Endothelial cell of umbilical vein (primary cell): ENCODE measurements around the gene DNTT. TPM values are rescaled to one million over a fixed set of nuclear protein-coding genes. Genes with fewer than 3 reads are reported as not detected.

Experiments
- BruUV-seq: library from RNA; stranded (reverse); fragments of 400-500 nt; replicated peaks from 2 replicates; lab custom pipeline; 2021; lab: Mats Ljungman, UMichigan
- CTCF ChIA-PET: fragments of 300-600, 350-600 bp; sonication (Branson Sonifier 250); formaldehyde crosslinking; loops from one replicate; lab custom pipeline; 2021; ENCODE audit warnings: antibody characterized with exemption, inconsistent platforms; lab: Charles Lee
- POLR2A ChIA-PET: fragments of 300-600, 350-600 bp; sonication (Branson Sonifier 250); formaldehyde crosslinking; loops from one replicate; lab custom pipeline; 2021; ENCODE audit warnings: antibody characterized with exemption, inconsistent platforms; lab: Charles Lee
- DNase-seq: peaks from one replicate; pipeline ENCODE4 v3.0.0-alpha.2; 2011; ENCODE audit warnings: low read depth, low spot score
- FAIRE-seq: peaks from 2 replicates; lab custom pipeline; 2011; peaks lifted over from hg19 to GRCh38; lab: Jason Lieb, UNC
- H2AFZ ChIP-seq: 2 replicates; pipeline ENCODE4 v1.6.0; 2012; ENCODE audit warnings: low read depth, low read length, control low read depth, inconsistent platforms
- H3K27ac ChIP-seq: 2 replicates; pipeline ENCODE4 v1.5.1; 2011; ENCODE audit warnings: low read depth, mild to moderate bottlenecking, control low read depth, low read length, moderate library complexity; ENCODE audit not compliant: insufficient read depth
- H3K27me3 ChIP-seq, 2 experiments: 2 replicates each; pipeline versions ENCODE4 v1.6.0 to v1.6.1; 2011; ENCODE audit warnings: low read length in 2 of 2, mixed read lengths in 1 of 2; ENCODE audit not compliant: control insufficient read depth in 2 of 2, insufficient read depth in 2 of 2
- H3K36me3 ChIP-seq, 2 experiments: 2 replicates in 1 of 2; 3 replicates in 1 of 2; pipeline ENCODE4 v1.5.1; 2011; ENCODE audit warnings: low read length in 2 of 2, mild to moderate bottlenecking in 1 of 2, moderate library complexity in 1 of 2; ENCODE audit not compliant: control insufficient read depth in 2 of 2, insufficient read depth in 2 of 2; ENCODE audit errors: extremely low read depth in 1 of 2
- H3K4me1 ChIP-seq: 3 replicates; pipeline ENCODE4 v1.5.1; 2011; ENCODE audit warnings: mild to moderate bottlenecking, low read length; ENCODE audit not compliant: control insufficient read depth, insufficient read depth; ENCODE audit errors: extremely low read depth
- H3K4me2 ChIP-seq: 2 replicates; pipeline ENCODE4 v1.6.1; 2011; ENCODE audit warnings: low read length, control low read depth, mixed read lengths; ENCODE audit not compliant: insufficient read depth
- H3K4me3 ChIP-seq, 3 experiments: fragments of 200-600 bp in 1 of 3; sonication (generic), shearing (Covaris generic) in 1 of 3; replicated peaks in 1 of 3; 2 replicates each; pipeline ENCODE4 v1.5.1; 2011 to 2016; ENCODE audit warnings: control low read depth in 3 of 3, low read length in 3 of 3, mild to moderate bottlenecking in 2 of 3, inconsistent platforms in 1 of 3, low read depth in 1 of 3, moderate library complexity in 1 of 3; ENCODE audit not compliant: insufficient read depth in 1 of 3
- H3K79me2 ChIP-seq: 2 replicates; pipeline ENCODE4 v1.6.0; 2012; ENCODE audit warnings: low read length, inconsistent platforms; ENCODE audit not compliant: control insufficient read depth, insufficient read depth
- H3K9ac ChIP-seq: replicated peaks from 2 replicates; pipeline ENCODE3; 2011; ENCODE audit warnings: low read length, control low read depth; ENCODE audit not compliant: insufficient read depth; ENCODE audit errors: extremely low read depth
- H3K9me1 ChIP-seq: replicated peaks from 3 replicates; pipeline ENCODE4 v1.6.0; 2011; ENCODE audit warnings: mild to moderate bottlenecking, low read length; ENCODE audit not compliant: control insufficient read depth, insufficient read depth; ENCODE audit errors: extremely low read depth
- H3K9me3 ChIP-seq: replicated peaks from 2 replicates; pipeline ENCODE4 v1.5.1; 2012; ENCODE audit warnings: low read length, inconsistent platforms; ENCODE audit not compliant: control insufficient read depth, insufficient read depth
- H4K20me1 ChIP-seq: replicated peaks from 2 replicates; pipeline ENCODE3; 2011; ENCODE audit warnings: mild to moderate bottlenecking, low read length; ENCODE audit not compliant: control insufficient read depth, insufficient read depth; ENCODE audit errors: extremely low read depth
- EZH2 ChIP-seq: IDR thresholded peaks from 2 replicates; pipeline ENCODE4 v1.6.1; 2012; ENCODE audit warnings: borderline replicate concordance, low read depth, mild to moderate bottlenecking, moderate library complexity, low read length, inconsistent platforms; ENCODE audit not compliant: severe bottlenecking
- FOS ChIP-seq: IDR thresholded peaks from 2 replicates; pipeline ENCODE4 v1.6.1; 2011; ENCODE audit warnings: mild to moderate bottlenecking, low read length, moderate library complexity, borderline replicate concordance; ENCODE audit not compliant: insufficient read depth
- GATA2 ChIP-seq: IDR thresholded peaks from 2 replicates; pipeline ENCODE4 v1.7.0; 2011; ENCODE audit warnings: low read depth, mild to moderate bottlenecking, moderate library complexity, mixed read lengths, low read length; ENCODE audit not compliant: insufficient read length, insufficient read depth
- JUN ChIP-seq: IDR thresholded peaks from 2 replicates; pipeline ENCODE4 v1.6.1; 2011; ENCODE audit warnings: borderline replicate concordance, low read depth; ENCODE audit not compliant: insufficient read length, insufficient read depth
- MYC ChIP-seq: IDR thresholded peaks from one replicate; pipeline ENCODE4 v1.6.1; 2011; ENCODE audit warnings: mild to moderate bottlenecking, low read depth, low read length
- POLR2A ChIP-seq: IDR thresholded peaks from 2 replicates; pipeline ENCODE4 v1.6.1; 2012; ENCODE audit warnings: low read depth, mild to moderate bottlenecking, control low read depth, low read length
- POLR2AphosphoS5 ChIP-seq: IDR thresholded peaks from 2 replicates; pipeline ENCODE4 v1.6.1; 2012; ENCODE audit warnings: low read depth, mild to moderate bottlenecking, control low read depth, low read length, moderate library complexity; ENCODE audit not compliant: insufficient read depth
- dilution Hi-C: fragments of 300-500 bp; cut with MboI; formaldehyde crosslinking; loops from one replicate; pipeline ENCODE4 v1.15.0; 2019; ENCODE audit warnings: low sequenced_read_pairs; ENCODE audit not compliant: extremely low pct_ligation_motif_present
- intact Hi-C: fragments of 100-400 bp; cut with micrococcal nuclease; formaldehyde crosslinking; loops from one replicate; pipeline ENCODE4 v1.10.0; 2022
- polyA plus RNA-seq, 4 experiments: library from polyadenylated mRNA; depleted of rRNA in 3 of 4; stranded (reverse) in 3 of 4; unstranded in 1 of 4; fragments of >200 nt; gene quantifications; 2 replicates each; pipeline versions ENCODE4 v1.2.1 to v1.2.3, GENCODE V29; 2011 to 2012; ENCODE audit warnings: missing spikeins in 1 of 4
- total RNA-seq: library from RNA; stranded (reverse); gene quantifications from 2 replicates; pipeline ENCODE4 v1.2.3, GENCODE V29; 2021
- TF ChIP-seq, protein P1 (sequence below), 2 donors: IDR thresholded peaks; 1 replicate in 1 of 2; 2 replicates in 1 of 2; pipeline ENCODE4 v1.5.1; 2011; ENCODE audit warnings: low read length in 2 of 2, mild to moderate bottlenecking in 2 of 2, moderate library complexity in 2 of 2, control low read depth in 1 of 2, inconsistent platforms in 1 of 2, low read depth in 1 of 2; ENCODE audit not compliant: insufficient read depth in 1 of 2; ENCODE audit errors: extremely low read depth in 1 of 2
- TF ChIP-seq, protein P2 (sequence below): IDR thresholded peaks from 2 replicates; pipeline ENCODE4 v1.6.1; 2011; ENCODE audit not compliant: insufficient read depth, insufficient read length

DNTT gene
- total and polyA plus RNA-seq, 2 donors (not counting 3 experiments of a cell fraction or from before 2014, with no cell fraction given), result not detected

DNA sequence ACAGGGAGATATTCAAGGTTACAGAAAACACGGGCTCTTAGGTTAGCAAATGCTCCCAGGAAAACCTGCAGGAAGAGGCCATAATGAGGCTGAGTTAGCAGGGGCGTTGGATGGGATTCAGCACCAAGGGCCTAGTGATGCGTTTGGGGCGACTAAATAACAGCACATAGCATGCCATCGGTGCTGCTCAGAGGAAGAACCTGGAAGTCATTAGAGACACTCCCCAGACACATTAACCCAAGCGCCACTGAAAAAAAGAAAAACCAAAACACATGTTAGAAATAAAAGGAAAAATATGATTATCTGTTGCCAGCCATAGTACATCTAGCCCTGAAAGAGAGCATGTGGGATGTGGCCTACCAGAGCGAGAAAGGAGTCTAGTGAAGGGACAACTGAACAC lies 83.4 kb downstream of the DNTT start:
- no peak overlapping the region for H3K27ac ChIP-seq
- no peak overlapping the region for H3K4me2 ChIP-seq
- intact Hi-C loops, result no loop called here

More for the DNA sequence above, 83.4 kb downstream of the DNTT start:
- DNase-seq (no peak), FAIRE-seq (no peak)
- ChIA-PET CTCF (interaction anchor here (1.3 kb wide), 1 partner anchor 13 kb away, joined by 4 read pairs; no protein-coding TSS in a partner anchor), POLR2A (no interaction called here)
- BruUV-seq, result no TSS peak
- no peaks in the 10 kb centered on the region for H3K9me1 ChIP-seq
- dilution Hi-C loops, result no loop called here
- no peaks in the 10 kb centered on the region for H3K4me1 ChIP-seq
- no peaks in the 10 kb centered on the region for H3K9me3 ChIP-seq
- H3K4me3 ChIP-seq, result no peak overlapping the region
- H3K79me2 ChIP-seq, result no peaks in the 10 kb centered on the region
- H3K36me3 ChIP-seq, result no peaks in the 10 kb centered on the region
- H3K9ac ChIP-seq, result no peak overlapping the region
- TF ChIP-seq GATA2 (no peak), POLR2A (no peak), EZH2 (no peak), JUN (no peak), POLR2AphosphoS5 (no peak), FOS (no peak), MYC (no peak)
- TF ChIP-seq, protein P1, sequence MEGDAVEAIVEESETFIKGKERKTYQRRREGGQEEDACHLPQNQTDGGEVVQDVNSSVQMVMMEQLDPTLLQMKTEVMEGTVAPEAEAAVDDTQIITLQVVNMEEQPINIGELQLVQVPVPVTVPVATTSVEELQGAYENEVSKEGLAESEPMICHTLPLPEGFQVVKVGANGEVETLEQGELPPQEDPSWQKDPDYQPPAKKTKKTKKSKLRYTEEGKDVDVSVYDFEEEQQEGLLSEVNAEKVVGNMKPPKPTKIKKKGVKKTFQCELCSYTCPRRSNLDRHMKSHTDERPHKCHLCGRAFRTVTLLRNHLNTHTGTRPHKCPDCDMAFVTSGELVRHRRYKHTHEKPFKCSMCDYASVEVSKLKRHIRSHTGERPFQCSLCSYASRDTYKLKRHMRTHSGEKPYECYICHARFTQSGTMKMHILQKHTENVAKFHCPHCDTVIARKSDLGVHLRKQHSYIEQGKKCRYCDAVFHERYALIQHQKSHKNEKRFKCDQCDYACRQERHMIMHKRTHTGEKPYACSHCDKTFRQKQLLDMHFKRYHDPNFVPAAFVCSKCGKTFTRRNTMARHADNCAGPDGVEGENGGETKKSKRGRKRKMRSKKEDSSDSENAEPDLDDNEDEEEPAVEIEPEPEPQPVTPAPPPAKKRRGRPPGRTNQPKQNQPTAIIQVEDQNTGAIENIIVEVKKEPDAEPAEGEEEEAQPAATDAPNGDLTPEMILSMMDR (IDR thresholded peaks at IDR 0.05; ENCODE audit: extremely low read depth in 1 of 2, insufficient read depth in 1 of 2, low read depth in 1 of 2, low read length in 2 of 2), result no peak
- TF ChIP-seq, protein P2, sequence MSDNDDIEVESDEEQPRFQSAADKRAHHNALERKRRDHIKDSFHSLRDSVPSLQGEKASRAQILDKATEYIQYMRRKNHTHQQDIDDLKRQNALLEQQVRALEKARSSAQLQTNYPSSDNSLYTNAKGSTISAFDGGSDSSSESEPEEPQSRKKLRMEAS, result no peak
- no peaks in the 10 kb centered on the region for H4K20me1 ChIP-seq
- no peak overlapping the region for H2AFZ ChIP-seq
- no peaks in the 10 kb centered on the region for H3K27me3 ChIP-seq

Other genes with a start within 250 kb of the DNTT start
- 11.9 and 12.1 TPM in 2 replicates for gene ZNF518A, start 174.1 kb upstream of the DNTT start, total RNA-seq
- gene ZNF518A, start 174.1 kb upstream of the DNTT start, polyA plus RNA-seq, result 1.9 and 2.9 TPM in 2 replicates
- gene BLNK, start 32.9 kb upstream of the DNTT start, total RNA-seq, result not detected in 2 replicates
- gene BLNK, start 32.9 kb upstream of the DNTT start, polyA plus RNA-seq, result not detected in 2 replicates
- gene OPALIN, start 54.6 kb downstream of the DNTT start, total RNA-seq, result not detected in 2 replicates
- not detected in 2 replicates for gene OPALIN, start 54.6 kb downstream of the DNTT start, polyA plus RNA-seq
- gene TLL2, start 209.5 kb downstream of the DNTT start, total RNA-seq, result 0.05 and 0.20 TPM in 2 replicates
- gene TLL2, start 209.5 kb downstream of the DNTT start, polyA plus RNA-seq, result 0.03 and 0.10 TPM in 2 replicates